ENCODE measurements around the gene NIPA2.

Gene NIPA2

DNA sequence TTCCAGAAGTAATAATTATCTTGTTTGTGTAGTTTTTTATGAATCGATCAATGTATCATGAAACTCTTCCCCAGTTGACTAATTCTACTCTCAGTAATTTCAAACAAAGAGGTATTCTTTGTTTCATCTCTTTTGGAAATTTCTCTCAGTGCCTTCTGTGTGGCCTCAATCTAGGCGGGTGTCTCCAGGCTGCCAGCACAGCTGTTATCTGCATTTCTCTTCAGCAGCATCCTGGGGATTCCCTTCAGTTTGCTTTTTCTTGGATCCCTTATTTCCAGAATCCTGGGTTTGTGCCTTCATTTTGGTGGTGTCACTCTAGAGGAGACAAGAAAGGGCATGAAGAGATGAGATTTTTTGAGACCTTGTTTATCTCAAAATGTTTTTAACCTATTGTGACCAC is 22.7 kb downstream of the NIPA2 start:
- H3K36me3 ChIP-seq = peaks cover 99% of the 10 kb centered on the region

DNA sequence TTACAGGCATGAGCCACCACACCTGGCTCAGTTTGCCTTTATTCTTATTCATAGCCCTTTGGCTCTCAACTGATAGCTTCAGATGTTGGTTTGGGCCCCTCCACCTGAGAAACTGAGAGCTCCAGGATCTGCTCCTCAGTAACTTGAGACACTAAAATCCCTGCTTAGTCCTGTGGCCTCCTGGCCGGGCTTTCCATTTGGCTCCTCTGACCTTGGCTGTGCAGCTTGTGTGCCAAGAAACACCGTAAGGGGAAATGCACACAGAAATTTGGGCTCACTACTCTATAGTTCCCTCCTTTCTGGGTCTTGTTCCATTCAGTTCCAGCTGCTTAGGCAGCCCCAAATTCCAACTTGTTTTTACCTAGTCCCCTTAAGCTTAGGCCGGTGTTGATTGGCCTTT is 24.9 kb downstream of the NIPA2 start:
- Histone ChIP-seq H3K9me3 (no peaks in the 10 kb centered on the region), H4K20me1 (peaks cover 100% of the 10 kb centered on the region), H3K4me1 (no peaks in the 10 kb centered on the region), H3K27me3 (no peaks in the 10 kb centered on the region), H3K9ac (no peak overlapping the region), H3K4me2 (no peak overlapping the region), H3K27ac (no peak overlapping the region), H3K4me3 (no peak overlapping the region), H3K36me3 (peaks cover 100% of the 10 kb centered on the region)
- TF ChIP-seq Cebpa-rat (IDR thresholded peaks at IDR 0.05) = no peak

More for the DNA sequence above, 22.7 kb downstream of the NIPA2 start:
- TF ChIP-seq Cebpa-rat (IDR thresholded peaks at IDR 0.05) = no peak
- Histone ChIP-seq H3K4me1 (no peaks in the 10 kb centered on the region), H3K27me3 (no peaks in the 10 kb centered on the region), H3K4me2 (no peak overlapping the region), H3K4me3 (no peak overlapping the region), H3K27ac (no peak overlapping the region), H3K9me3 (no peaks in the 10 kb centered on the region), H3K9ac (no peak overlapping the region), H4K20me1 (peaks cover 86% of the 10 kb centered on the region)

DNA sequence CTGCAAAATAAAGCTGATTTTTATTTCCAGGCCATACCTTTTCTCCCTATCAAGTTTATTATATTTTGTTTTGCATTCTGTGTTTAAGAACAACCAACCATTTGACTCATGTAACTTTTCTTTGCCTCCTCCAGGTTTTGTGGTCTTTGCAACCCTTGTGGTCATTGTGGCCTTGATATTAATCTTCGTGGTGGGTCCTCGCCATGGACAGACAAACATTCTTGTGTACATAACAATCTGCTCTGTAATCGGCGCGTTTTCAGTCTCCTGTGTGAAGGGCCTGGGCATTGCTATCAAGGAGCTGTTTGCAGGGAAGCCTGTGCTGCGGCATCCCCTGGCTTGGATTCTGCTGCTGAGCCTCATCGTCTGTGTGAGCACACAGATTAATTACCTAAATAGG is 27.6 kb downstream of the NIPA2 start:
- Histone ChIP-seq H3K4me3 (no peak overlapping the region), H3K9ac (no peak overlapping the region), H3K27ac (no peak overlapping the region), H3K36me3 (peaks cover 100% of the 10 kb centered on the region), H3K27me3 (no peaks in the 10 kb centered on the region), H3K9me3 (no peaks in the 10 kb centered on the region), H4K20me1 (peaks cover 94% of the 10 kb centered on the region), H3K4me1 (peaks cover 5% of the 10 kb centered on the region; the same call in 1 of the 2 replicates), H3K4me2 (no peak overlapping the region)
- TF ChIP-seq Cebpa-rat (IDR thresholded peaks at IDR 0.05) = no peak

DNA sequence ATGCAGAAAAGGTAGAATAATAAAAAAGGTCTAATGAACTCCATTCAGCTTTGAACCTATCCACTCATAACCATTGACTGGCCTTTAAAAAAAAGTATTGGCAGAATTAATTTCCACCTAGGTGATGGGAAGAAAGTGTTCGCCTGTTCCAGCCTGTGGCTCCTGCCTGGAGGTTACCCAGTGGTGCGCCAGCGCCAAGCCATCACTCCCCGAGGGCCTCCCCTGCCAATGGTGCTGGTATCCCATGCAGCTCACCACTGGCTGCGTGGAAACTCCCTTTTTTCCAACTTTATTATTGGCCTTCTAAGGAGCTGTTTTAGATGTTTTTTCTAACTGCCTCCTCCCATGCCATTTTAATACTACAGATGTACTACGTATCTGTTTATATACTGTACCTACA is 29.4 kb downstream of the NIPA2 start:
- Histone ChIP-seq H3K4me3 (no peak overlapping the region), H3K4me1 (peaks cover 23% of the 10 kb centered on the region), H3K36me3 (peaks cover 99% of the 10 kb centered on the region), H4K20me1 (peaks cover 76% of the 10 kb centered on the region), H3K9ac (no peak overlapping the region), H3K9me3 (no peaks in the 10 kb centered on the region), H3K4me2 (no peak overlapping the region), H3K27me3 (no peaks in the 10 kb centered on the region), H3K27ac (no peak overlapping the region)
- no peak for TF ChIP-seq Cebpa-rat (IDR thresholded peaks at IDR 0.05)

DNA sequence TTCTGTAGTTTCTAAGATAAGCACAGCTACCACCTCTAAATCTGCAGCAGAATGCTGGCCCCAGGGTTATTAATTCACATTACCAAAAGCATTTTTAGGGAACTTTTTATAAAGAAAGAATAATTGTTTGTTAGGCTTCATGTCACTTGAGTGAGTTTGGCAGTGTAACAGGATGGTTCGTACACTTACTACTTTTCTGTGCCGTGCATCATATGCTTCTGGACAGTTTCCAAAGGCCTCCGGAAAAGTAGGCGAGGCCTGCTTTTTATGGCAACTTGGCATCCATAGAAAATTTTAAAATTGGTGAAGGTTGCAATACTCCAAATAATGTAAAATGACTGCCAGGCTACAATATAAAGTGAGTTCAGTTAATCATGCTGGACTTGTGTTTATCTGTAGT is 30.0 kb downstream of the NIPA2 start:
- Histone ChIP-seq H3K4me1 (peaks cover 29% of the 10 kb centered on the region), H3K4me2 (no peak overlapping the region), H3K27ac (no peak overlapping the region), H3K36me3 (peaks cover 96% of the 10 kb centered on the region), H3K9me3 (no peaks in the 10 kb centered on the region), H3K27me3 (no peaks in the 10 kb centered on the region), H3K9ac (no peak overlapping the region), H4K20me1 (peaks cover 70% of the 10 kb centered on the region), H3K4me3 (no peak overlapping the region)
- TF ChIP-seq Cebpa-rat (IDR thresholded peaks at IDR 0.05) = no peak

DNA sequence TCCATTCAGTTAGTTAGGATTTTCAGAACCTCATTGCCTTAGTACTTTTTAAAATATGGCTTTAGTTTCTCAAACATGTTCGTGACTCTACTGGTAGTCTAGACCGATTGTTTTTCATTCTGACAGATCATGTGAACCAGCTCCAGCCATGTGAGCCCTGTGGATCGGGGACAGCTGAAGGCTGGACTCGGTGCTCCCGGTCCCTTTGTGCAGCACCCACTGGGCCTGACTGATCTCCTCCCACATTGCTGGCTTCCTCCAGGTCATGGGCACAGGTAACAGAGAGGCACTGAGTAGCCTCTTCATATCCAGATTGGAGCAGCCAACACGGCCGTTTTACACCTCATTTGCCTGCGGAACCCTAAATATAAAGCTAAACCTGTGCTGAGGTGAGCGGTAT is 30.5 kb downstream of the NIPA2 start:
- Histone ChIP-seq H3K9ac (no peak overlapping the region), H3K36me3 (peaks cover 96% of the 10 kb centered on the region), H3K27ac (no peak overlapping the region), H4K20me1 (peaks cover 65% of the 10 kb centered on the region), H3K4me2 (no peak overlapping the region), H3K4me1 (peaks cover 33% of the 10 kb centered on the region), H3K9me3 (no peaks in the 10 kb centered on the region), H3K27me3 (no peaks in the 10 kb centered on the region), H3K4me3 (no peak overlapping the region)
- no peak for TF ChIP-seq Cebpa-rat (IDR thresholded peaks at IDR 0.05)

DNA sequence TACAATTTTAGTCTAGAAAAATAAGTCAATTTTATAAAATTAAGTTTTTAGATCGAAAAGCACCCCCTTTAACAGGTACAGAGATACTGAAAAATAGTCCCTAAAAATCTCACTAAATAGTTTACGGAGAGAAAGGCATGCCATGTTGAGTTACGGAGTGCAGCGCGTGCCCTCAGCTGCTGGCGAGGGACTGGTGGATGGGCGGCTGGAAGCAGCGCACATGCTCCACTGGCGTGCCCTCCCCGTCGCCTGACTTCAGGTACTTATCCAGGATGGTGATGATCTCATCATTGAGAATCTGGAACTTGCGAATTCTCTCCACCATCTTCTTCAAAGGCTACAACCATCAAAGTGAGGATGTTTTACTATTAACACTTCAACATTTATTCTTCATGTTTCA is 31.4 kb downstream of the NIPA2 start:
- Histone ChIP-seq H3K4me1 (peaks cover 42% of the 10 kb centered on the region), H3K9ac (no peak overlapping the region), H3K27ac (no peak overlapping the region), H3K36me3 (peaks cover 96% of the 10 kb centered on the region), H3K4me2 (no peak overlapping the region), H4K20me1 (peaks cover 56% of the 10 kb centered on the region), H3K4me3 (no peak overlapping the region), H3K9me3 (no peaks in the 10 kb centered on the region), H3K27me3 (no peaks in the 10 kb centered on the region)
- no peak for TF ChIP-seq Cebpa-rat (IDR thresholded peaks at IDR 0.05)

DNA sequence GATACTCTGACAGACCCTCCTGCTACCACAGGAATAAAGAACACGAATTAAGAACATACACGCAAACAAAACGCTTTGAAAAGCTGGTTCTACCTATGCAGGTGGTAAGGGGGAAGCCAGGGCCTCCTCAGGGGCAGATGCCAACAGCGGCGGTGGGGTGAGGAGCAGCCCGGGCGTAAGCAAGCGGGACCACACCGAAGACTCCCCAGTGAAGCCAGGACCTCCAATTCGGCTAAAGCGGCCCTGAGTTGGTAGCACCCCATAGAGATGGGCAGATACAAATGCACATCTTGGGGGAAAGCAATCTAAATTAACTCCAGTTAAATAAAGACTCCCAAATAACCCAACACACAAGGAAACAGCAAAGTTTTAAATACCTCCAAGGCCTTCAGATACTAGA is 32.4 kb downstream of the NIPA2 start:
- peaks cover 47% of the 10 kb centered on the region for H3K4me1 ChIP-seq
- H3K4me2 ChIP-seq = no peak overlapping the region
- H3K9me3 ChIP-seq = no peaks in the 10 kb centered on the region
- peak overlapping the region; percentile 14; the same call in 1 of the 2 replicates for H3K27ac ChIP-seq
- H4K20me1 ChIP-seq = peaks cover 46% of the 10 kb centered on the region
- H3K27me3 ChIP-seq = no peaks in the 10 kb centered on the region
- TF ChIP-seq Cebpa-rat (IDR thresholded peaks at IDR 0.05) = no peak
- H3K36me3 ChIP-seq = peaks cover 96% of the 10 kb centered on the region
- no peak overlapping the region for H3K9ac ChIP-seq
- H3K4me3 ChIP-seq = no peak overlapping the region

DNA sequence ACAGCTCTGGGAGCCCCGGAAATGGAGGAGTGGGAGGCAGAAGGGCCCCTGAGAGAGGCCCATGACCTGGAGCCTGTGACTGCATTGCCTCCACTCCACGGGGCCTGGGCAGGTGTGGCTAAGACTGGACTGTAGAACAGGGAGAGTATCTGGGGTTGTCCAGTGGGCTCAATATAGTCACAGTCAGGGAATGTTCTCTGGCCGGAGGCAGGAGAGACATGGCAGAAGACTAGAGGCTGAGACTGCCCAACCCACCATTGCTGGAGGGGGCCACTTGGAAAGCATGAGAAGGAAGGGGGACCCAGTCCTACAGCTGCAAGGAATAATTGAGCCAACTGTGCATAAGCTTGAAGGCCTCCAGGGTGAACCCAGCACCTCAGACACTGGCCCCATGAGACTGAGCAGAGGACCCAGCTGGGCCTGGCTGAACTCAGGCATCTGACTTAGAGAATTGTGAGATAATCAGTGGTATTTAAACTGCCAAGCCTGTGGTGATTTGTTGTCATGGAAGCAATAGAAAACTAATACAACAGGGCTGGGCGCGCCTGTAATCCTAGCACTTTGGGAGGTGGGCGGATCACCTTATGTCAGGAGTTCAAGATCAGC is 33.1 kb downstream of the NIPA2 start:
- Histone ChIP-seq H3K4me2 (peak overlapping the region; percentile 85), H3K4me1 (peaks cover 47% of the 10 kb centered on the region), H3K9ac (no peak overlapping the region), H3K9me3 (no peaks in the 10 kb centered on the region), H4K20me1 (peaks cover 39% of the 10 kb centered on the region), H3K36me3 (peaks cover 96% of the 10 kb centered on the region), H3K4me3 (no peak overlapping the region), H3K27ac (peak overlapping the region; percentile 20; the same call in 1 of the 2 replicates), H3K27me3 (no peaks in the 10 kb centered on the region)
- no peak for TF ChIP-seq Cebpa-rat (IDR thresholded peaks at IDR 0.05)

DNA sequence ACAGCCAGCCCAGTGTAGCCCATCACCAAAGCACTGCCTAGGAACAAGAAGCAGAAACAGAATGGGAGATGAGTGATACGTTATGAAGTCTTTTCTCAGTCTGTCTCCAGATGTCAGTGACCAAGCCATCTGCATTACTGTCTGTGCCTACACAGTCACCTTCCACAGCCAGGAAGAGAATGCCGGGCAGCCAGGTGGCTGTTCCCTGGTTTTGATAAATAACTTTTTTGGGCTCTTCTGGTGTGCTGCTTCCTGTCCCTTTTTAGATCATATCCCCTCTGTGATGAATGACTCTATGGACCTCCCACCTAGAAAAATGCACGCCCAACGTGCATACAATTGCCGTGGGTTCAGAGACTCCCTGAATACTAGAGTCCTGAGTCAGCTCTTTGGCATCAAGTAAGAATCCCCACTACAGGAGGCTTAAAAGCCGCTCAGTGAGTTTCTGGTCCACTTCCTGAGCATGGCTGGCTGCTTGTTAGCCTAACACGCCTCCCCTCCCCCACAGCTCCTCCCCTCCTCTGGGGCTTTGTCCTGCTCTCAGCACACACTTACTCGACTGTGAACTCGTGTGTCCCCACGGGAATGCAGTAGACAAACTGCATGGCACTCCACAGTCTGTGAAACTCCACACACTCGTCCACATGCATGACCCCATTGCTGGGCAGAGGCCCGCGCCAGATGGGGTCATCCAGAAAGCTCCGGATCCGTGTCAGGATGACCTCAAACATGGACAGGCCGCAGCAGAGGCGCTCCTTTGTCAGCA is 34.7 kb downstream of the NIPA2 start:
- peak overlapping the region; percentile 50 for H3K27ac ChIP-seq
- H4K20me1 ChIP-seq = peaks cover 31% of the 10 kb centered on the region
- peak overlapping the region; percentile 36; the same call in 1 of the 2 replicates for H3K4me3 ChIP-seq
- H3K4me1 ChIP-seq = peaks cover 47% of the 10 kb centered on the region
- no peak for TF ChIP-seq Cebpa-rat (IDR thresholded peaks at IDR 0.05)
- peaks cover 14% of the 10 kb centered on the region for H3K9me3 ChIP-seq
- H3K36me3 ChIP-seq = peaks cover 96% of the 10 kb centered on the region
- H3K4me2 ChIP-seq = peak overlapping the region; percentile 85
- no peaks in the 10 kb centered on the region for H3K27me3 ChIP-seq
- H3K9ac ChIP-seq = peak overlapping the region; percentile 51; the same call in 1 of the 2 replicates
